ENCODE results near the gene LEMD2.

DNA sequence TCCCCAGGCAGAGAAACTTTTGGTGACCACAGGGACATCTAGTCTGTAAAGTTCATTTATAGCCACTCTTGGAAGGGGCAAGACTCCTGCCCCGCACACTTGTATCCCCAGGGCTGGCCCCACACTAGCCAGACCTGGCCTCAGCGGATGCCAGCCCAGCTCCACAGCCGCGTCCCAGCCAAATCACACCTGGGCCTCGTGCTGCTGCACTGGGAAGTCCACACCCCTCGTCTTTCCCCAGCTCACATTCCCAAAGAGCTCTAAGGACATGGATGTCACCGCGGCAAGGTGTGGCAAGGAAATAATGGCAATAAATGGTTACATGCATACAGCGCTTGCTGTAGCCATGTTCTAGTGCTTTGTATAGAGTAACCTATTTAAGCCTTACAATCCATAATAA is 50.8 kb downstream of the LEMD2 start:
- TF ChIP-seq, protein P1, sequence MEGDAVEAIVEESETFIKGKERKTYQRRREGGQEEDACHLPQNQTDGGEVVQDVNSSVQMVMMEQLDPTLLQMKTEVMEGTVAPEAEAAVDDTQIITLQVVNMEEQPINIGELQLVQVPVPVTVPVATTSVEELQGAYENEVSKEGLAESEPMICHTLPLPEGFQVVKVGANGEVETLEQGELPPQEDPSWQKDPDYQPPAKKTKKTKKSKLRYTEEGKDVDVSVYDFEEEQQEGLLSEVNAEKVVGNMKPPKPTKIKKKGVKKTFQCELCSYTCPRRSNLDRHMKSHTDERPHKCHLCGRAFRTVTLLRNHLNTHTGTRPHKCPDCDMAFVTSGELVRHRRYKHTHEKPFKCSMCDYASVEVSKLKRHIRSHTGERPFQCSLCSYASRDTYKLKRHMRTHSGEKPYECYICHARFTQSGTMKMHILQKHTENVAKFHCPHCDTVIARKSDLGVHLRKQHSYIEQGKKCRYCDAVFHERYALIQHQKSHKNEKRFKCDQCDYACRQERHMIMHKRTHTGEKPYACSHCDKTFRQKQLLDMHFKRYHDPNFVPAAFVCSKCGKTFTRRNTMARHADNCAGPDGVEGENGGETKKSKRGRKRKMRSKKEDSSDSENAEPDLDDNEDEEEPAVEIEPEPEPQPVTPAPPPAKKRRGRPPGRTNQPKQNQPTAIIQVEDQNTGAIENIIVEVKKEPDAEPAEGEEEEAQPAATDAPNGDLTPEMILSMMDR (IDR thresholded peaks at IDR 0.05), result no peak
- no peak for TF ChIP-seq POLR2A (IDR thresholded peaks at IDR 0.05)

Measured in heart left ventricle (tissue), 13 donors.